ENCODE measurements around the gene SEMA6D.

DNA sequence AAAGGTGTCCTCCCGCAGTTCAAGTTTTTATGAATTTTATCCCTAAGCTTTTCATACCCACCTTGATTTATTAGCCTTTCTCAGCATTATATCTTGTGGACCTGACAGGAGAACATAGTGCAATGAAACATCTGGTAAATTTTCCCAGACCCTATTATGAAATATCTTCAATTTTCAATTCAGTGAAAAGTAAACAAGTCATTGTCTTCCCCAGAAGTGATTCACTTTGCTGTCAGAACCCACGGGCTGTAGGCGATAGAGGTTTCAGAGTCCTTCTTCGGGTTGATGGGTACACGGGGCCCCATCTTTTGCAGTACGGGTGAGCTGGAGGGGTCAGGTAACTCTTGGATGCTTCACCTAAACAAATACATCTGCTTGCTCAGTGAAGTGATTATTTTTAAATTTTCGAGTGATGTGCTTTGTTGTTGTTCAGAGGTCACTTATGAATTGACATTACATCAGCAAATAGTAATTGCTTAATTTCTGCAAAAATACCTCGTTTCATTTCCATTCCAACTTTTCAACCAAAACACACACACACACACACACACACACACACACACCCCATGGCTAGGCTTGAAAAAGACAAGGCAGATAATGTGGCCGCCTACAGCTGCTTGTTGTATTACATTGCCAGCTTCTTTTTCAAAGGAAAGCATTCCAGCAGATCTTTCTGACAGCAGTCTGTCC, 102.9 kb downstream of the SEMA6D start:
- TF ChIP-seq, protein P1, sequence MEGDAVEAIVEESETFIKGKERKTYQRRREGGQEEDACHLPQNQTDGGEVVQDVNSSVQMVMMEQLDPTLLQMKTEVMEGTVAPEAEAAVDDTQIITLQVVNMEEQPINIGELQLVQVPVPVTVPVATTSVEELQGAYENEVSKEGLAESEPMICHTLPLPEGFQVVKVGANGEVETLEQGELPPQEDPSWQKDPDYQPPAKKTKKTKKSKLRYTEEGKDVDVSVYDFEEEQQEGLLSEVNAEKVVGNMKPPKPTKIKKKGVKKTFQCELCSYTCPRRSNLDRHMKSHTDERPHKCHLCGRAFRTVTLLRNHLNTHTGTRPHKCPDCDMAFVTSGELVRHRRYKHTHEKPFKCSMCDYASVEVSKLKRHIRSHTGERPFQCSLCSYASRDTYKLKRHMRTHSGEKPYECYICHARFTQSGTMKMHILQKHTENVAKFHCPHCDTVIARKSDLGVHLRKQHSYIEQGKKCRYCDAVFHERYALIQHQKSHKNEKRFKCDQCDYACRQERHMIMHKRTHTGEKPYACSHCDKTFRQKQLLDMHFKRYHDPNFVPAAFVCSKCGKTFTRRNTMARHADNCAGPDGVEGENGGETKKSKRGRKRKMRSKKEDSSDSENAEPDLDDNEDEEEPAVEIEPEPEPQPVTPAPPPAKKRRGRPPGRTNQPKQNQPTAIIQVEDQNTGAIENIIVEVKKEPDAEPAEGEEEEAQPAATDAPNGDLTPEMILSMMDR (IDR thresholded peaks at IDR 0.05) = no peak
- TF ChIP-seq POLR2A (IDR thresholded peaks at IDR 0.05) = no peak

Measured in Peyer's patch (tissue), 4 donors.